ENCODE results near the gene CLTA.
"Not testable (repeated sequence)": the region's sequence is repeated elsewhere in the genome, so short reads cannot be mapped to it uniquely, and the experiment has no call there.

CLTA gene

DNA sequence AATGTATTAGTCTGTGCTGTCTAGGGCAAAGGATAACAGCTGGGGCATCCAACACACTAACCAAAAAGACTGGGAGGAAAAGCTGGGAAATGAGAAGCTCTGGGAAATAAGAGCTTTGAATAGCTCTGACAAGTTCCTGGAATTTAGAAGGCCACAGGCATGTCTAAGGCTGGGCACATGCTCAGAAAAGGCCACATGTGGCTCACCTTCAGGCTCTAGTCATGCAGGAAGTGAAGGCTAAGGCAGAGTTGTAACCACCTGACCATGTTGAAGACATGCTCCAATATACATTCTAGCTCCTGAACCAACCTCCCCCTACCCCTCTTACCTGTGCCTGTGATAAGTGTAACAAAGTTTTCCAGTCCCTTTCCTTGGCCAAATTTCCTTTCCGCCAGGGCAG is 31.7 kb downstream of the CLTA start:
- DNase-seq (ENCODE audit: extremely low read depth in 1 of 2, low read depth in 1 of 2), result no peak

DNA sequence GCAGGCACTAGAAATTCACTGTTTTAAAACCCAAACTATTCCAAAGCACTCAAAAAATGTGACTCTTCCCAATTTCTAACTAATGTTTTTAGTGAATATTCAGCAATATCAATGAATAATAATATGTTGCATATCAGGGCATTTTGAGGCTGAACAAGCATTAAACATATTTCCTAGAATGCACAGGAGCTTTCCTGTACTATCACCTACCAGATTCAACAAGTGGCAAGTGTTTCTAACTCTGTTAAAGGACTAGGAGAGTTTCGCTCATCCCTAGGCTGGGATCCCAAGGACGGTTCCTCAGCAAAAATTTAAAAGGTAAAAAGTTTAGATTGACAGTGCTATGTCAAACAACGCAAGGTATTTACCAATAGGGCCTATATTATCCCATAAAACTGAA is 46.5 kb downstream of the CLTA start:
- no peak for DNase-seq (ENCODE audit: extremely low read depth in 1 of 2, low read depth in 1 of 2)

DNA sequence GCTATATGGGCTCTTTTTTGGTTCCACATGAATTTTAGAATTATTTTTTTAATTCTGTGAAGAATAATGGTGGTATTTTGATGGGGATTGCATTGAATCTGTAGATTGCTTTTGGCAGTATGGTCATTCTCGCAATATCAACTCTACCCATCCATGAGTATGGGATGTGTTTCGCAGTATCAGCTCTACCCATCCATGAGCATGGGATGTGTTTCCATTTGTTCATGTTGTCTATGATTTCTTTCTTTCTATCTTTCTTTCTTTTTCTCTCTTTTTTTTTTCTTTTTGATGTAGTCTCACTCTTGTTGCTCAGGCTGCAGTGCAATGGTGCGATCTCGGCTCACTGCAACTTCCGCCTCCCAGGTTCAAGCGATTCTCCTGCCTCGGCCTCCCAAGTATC is 48.5 kb downstream of the CLTA start:
- DNase-seq (ENCODE audit: extremely low read depth in 1 of 2, low read depth in 1 of 2), result not testable (repeated sequence)

DNA sequence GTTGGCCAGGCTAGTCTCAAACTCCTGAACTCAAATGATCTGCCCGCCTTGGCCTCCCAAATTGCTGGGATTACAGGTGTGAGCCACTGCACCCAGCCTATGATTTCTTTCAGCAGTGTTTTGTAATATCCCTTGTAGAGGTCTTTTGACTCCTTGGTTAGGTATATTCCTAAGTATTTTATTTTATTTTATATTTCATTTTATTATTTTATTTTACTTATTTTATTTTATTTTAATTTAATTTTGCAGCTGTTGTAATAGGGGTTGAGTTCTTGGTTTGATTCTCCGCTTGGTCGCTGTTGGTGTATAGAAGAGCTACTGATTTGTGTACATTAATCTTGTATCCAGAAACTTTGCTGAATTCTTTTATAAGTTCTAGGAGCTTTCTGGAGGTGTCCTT is 49.0 kb downstream of the CLTA start:
- not testable (repeated sequence) for DNase-seq (ENCODE audit: extremely low read depth in 1 of 2, low read depth in 1 of 2)

DNA sequence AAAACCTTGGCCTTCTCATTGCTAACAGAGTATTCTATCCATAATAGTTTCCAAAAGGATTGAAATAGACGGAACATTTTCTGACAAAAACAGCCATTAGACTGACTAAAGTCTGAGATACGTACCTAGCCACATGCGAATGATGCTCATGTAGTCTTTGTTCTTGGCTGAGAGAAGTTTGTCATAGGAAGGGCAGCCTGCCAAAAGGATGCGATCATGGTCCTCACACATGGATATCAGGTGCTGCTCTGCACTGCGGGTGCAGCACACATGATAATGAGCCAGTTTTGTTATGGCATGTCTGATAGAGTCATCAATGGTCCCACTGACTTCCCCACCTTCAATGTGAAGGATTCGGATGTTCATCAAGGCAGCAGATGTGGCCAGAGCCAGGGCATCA is 55.2 kb downstream of the CLTA start:
- no peak for DNase-seq (ENCODE audit: extremely low read depth in 1 of 2, low read depth in 1 of 2)

DNA sequence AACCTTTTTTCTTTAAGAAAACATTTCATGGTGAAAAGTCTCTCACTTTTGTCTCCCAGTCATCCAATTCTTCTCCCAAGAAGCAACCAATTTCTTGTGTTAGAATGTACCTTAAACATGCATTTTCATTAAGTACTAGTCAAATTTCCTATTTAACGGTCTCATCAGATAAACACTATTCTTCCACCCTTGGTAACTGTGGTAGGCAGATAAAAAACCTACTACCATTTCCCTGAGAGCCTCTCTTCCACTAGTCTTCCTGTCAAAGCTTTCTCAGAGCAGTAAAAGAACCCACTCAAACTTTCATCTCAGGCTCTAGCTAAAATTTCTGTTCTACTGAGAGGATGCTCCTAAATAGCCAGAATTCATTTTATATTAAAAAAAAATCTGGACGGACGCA is 56.6 kb downstream of the CLTA start:
- DNase-seq (ENCODE audit: extremely low read depth in 1 of 2, low read depth in 1 of 2), result no peak

DNA sequence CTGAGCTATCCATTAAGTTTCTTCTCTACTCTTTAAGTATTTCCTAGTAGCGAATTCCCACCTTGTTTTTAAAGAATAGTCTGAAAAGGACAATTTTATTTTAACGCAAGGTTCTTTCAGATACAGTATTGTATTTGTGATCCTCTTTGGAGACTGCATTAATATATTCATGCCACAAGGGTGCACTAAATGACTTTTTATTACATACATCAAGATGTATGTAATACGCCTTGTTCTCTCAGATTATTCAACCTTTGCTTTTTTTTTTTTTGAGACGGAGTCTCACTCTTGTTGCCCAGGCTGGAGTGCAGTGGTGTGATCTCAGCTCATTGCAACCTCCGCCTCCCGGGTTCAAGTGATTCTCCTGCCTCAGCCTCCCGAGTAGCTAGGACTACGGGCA is 57.3 kb downstream of the CLTA start:
- DNase-seq (ENCODE audit: extremely low read depth in 1 of 2, low read depth in 1 of 2), result not testable (repeated sequence)

DNA sequence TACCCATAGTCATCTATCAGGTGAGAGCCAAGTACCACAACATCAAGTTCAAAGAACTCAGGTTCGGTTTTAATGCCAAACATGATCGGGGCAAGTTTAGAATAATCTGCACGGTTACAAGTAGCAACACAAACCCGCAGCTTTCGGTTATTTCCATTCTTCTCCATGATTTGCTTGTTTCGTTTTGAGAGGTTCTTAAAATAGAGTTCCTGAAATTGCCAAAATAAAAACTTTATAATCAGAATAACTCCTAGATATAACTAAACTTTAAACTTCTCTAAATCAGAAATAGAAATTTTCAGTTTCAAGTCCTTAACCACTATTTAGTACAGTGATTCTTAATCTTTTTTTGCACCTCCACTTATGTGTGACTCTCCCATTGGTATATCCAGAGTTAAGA is 58.5 kb downstream of the CLTA start:
- DNase-seq (ENCODE audit: extremely low read depth in 1 of 2, low read depth in 1 of 2), result no peak

DNA sequence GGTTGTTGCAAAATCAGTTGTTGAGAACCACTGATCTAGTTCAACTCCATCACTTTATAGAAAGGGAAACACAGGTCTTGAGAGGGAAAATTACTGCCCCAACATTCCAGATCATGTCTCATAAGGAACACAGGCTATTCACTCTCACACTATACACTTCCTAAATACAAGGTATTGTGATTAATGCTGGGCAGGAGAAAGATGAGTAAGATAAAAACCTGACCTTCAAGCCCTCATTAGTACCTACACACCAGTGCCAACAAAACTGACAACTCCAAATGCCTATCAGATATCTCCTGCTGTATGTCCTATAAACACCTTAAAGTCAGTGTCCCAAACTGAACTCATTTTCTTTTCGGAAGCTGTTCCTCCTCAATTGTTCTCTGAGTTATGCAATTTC is 59.4 kb downstream of the CLTA start:
- DNase-seq (ENCODE audit: extremely low read depth in 1 of 2, low read depth in 1 of 2), result no peak

DNA sequence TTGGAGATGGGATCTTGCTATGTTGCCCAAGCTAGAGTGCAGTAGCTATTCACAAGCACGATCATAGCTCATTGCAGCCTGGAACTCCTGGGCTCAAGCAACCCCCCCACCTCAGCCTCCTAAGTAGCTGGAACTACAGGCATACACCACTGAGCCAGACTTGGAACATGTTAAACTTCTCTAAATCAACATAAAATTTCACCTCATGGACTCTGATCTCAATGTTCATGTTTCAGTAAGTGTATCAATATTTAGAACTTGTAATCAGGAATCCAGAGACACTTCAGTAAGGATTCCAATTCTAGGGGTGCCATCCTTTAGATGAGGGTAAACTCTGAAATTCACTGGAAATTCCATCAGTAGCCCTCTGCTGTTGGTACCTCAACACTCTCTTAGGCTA is 60.7 kb downstream of the CLTA start:
- DNase-seq (ENCODE audit: extremely low read depth in 1 of 2, low read depth in 1 of 2), result no peak

DNA sequence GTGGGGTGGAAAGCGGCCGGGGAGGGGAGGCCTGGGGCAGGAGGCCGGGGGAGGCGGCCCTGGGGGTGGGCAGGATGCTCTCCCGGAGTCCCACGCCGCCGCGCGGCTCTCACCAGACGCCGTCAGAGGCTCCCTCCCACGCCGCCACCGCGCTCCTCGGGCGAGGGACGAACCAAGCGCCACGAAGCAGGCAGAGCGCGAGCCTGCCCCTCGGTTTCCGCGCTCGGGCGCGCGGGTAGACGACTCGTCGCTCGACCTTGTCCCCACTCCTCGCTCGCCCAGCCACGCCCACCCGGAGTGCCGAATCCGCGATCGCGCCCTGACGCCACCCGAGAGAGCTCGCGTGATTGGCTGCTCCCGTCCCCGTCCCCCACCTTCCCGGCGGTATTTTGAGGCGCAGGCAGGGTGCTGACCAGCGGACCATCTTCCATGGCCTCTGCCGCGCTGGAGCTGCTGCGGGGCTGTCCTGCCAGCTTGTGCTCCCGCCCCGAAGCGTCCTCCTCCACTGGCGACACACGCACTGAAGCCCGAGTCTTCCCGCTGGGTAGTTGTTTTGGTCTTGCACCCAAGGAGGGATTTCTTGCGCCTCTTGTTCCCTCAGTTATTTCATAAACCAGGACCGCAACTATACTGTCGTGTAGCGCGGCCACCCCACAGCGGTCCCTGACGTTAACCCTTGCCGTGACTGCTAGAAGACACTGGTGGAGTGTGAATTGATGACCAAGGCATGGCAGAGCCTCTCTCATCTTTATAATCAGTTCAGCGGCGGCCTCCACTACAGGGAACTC is 67.7 kb downstream of the CLTA start, which contains the start of gene GNE:
TSS of gene GNE (minus strand) at position 241 of the 788 bp plus-strand sequence. CDS start 9,093 bp downstream, outside the sequence.
- DNase-seq (ENCODE audit: extremely low read depth in 1 of 2, low read depth in 1 of 2), result peak; percentile 95 to 97

DNA sequence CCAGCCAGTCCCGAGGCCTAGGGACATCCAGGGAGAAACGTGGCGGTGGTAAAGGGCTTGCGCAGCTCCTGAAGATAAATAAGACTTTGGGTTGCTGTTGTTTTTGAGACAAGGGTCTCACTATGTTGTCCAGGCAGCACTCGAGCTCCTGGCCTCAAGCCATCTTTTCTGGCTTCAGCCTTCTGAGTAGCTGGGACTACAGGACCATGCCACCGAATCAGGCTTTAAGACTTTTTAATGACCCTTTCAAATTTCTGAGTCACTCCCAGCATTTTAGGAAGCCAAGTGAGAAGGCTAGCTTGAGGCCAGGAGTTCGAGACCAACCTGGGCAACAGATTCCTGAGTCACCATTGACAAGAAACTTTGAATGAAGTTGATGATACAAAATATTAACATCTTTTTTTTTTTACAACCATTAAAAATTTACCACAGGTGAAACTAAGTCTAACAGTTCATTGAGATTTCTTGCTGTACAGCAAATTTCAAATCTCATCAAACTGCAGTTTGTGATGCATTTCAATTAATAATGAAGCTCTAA is 68.3 kb downstream of the CLTA start:
- no peak for DNase-seq (ENCODE audit: extremely low read depth in 1 of 2, low read depth in 1 of 2)
